Mammary epithelial cell (primary cell): ENCODE results near the gene LLPH.

ENCODE experiments used
- CTCF ChIP-seq, 2 donors: IDR thresholded peaks in 1 of 2; conservative IDR thresholded peaks in 1 of 2; 2 replicates each; pipeline ENCODE4 v1.5.1; 2011 to 2012; ENCODE audit warnings: inconsistent platforms in 2 of 2, low read length in 2 of 2, mild to moderate bottlenecking in 2 of 2, control low read depth in 1 of 2, low read depth in 1 of 2; ENCODE audit not compliant: insufficient read depth in 1 of 2; ENCODE audit errors: extremely low read depth in 1 of 2
- EZH2 ChIP-seq: IDR thresholded peaks from 2 replicates; pipeline ENCODE4 v1.6.1; 2012; ENCODE audit warnings: low read length, inconsistent platforms, borderline replicate concordance

GRCh38 chr12:66085998-66086397 lies 44.6 kb downstream of the LLPH start:
- TF ChIP-seq CTCF (conservative IDR thresholded peaks at IDR 0.05 in 1 of 2, IDR thresholded peaks at IDR 0.05 in 1 of 2; ENCODE audit: extremely low read depth in 1 of 2, insufficient read depth in 1 of 2, low read depth in 1 of 2, low read length in 2 of 2): no peak
- TF ChIP-seq EZH2: no peak
